ENCODE measurements around the gene RARB.

Gene RARB

GRCh38 chr3:25510797-25511196, 82.7 kb downstream of the RARB start:
- DNase-seq: no peak

DNA sequence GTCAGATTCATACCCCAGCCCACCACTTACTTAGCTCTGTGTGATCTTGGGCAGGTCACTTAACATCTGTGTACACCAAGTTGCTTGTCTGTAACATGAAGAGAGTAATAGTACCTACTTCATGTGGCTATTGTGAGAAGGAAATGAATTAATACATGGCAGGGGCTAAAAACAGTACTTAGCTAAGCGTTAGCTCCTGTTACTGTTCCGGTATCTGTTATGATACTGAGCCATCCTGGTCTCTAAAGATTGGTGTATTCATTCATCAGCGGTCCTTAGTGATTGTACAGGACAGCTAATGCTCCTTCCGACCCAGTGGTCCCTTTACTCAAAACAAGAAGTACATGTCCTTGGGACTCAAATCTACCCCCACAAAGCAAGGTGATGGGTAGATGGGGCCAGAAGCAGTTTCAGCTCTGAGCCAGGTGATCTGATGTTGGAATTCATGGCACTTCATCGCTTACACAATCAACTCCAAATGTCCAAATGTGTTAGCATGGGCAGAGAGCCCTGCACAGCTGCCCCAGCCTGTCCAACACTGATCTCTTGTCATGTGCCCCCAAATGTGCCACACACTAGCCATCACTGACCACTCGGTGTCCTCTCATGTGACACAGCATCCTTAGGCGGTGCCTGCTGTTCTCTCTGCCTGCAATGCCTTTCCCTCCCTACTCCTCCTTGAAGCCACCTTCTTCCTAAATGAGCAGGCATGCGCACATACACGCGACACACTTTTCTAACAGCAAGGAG, 84.1 kb downstream of the RARB start:
- DNase-seq: no peak

- DNase-seq: no peak
Measured at GRCh38 chr3:25513642-25514266, 85.7 kb downstream of the RARB start.

- no peak for DNase-seq
Measured at GRCh38 chr3:25515171-25515570, 87.1 kb downstream of the RARB start.

GRCh38 chr3:25520926-25521559, 93.0 kb downstream of the RARB start:
- no peak for DNase-seq

DNA sequence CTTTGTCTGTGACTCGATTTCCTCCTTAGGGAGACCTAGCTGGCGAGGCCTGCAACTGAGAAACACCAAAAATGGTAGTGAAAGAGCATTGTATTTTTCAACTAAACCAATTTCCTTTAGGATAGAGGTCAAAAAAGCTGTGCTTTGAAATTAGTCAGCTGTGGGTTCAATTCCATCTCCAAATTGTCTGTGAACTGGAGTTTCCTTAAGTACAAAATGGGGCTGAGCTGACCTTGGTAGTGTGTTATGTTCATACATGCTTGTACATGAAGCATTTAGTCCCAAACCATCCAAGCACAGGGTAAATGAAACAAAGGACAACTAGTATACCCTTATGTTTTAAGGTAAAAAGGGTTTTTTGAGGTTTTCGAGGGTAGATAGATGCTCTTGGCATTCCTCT, 99.3 kb downstream of the RARB start:
- DNase-seq: no peak

DNA sequence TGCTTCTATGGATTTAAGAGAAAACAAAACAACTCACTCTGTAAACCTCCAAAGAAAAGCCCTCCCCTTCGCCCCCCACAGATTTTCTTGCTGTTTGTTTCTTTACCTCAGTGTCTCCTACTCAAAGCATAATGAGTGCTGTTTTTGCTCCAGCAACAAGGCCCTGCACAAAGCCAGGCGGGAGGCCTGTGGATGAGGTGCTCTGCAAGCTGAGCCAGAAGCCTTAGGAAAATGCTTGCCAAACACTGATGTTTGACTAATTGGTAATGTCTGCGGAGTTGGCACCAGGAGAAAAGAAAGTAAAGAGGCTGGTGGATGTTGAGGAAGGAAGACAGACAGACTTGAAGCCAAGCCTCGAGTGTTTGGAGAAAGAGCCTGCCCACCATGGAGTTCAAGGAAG, 99.7 kb downstream of the RARB start:
- DNase-seq: no peak

DNA sequence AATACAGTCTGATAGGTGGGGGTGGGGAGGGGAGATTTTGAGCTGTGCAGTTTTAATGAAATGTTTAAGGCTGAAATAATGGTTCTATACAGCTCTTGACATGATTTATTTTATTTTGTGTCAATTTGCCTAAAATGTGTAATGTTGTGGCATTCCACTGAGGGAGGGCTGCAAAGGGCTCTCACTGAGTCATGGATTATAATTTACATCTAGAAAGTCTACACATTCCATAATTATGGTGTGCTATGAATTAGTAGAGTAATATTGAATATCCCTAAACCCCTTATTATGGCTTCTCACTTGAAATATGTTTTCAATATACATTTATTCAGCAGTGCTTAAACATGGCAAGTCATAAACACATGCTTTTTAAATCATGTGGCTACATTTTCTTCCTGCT, 103.9 kb downstream of the RARB start:
- no peak for DNase-seq

- no peak for DNase-seq
Measured at GRCh38 chr3:25532431-25533162, 104.5 kb downstream of the RARB start.

DNA sequence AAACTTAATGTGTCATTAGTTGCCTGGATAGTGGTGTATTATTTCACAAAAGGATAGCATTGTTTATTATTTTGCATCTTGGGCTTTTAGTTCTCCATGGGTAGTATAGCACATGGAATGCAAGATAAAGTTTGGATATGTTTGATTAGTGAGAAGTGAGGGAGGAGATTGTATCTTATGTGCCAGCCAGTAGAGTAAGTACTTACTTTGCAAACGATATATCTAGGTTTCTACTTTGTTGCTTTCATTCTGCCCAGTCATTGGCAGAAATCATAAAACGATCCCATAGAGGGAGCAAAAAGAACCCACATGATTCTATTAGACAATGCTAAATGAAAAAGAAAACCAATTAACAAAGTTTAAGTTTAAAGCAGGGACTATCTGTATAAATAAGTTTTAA, 105.3 kb downstream of the RARB start:
- no peak for DNase-seq

- no peak for DNase-seq
Measured at GRCh38 chr3:25534007-25534406, 105.9 kb downstream of the RARB start.

GRCh38 chr3:25536521-25537391, 108.7 kb downstream of the RARB start:
- DNase-seq: no peak

DNA sequence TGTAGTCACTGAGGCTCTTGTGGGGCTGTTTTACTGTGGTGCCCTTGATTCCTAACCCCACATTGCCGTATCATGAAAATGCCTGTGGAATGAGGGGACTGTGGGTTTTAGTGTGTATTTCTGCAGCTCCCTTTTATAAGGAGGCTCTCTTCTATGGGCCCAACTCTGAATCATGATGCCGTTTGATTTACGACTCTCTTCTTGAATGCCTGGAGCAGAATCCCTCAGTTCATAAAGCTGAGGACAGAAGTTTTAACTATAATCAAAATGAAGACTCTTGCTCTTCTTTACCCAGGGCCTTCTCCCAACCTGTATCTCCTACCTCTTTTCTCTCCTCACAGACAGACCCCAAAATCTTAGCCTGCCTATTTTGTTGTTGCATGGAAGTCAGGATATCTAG, 109.5 kb downstream of the RARB start:
- no peak for DNase-seq

GRCh38 chr3:25540273-25540672, 112.2 kb downstream of the RARB start:
- DNase-seq: no peak

DNA sequence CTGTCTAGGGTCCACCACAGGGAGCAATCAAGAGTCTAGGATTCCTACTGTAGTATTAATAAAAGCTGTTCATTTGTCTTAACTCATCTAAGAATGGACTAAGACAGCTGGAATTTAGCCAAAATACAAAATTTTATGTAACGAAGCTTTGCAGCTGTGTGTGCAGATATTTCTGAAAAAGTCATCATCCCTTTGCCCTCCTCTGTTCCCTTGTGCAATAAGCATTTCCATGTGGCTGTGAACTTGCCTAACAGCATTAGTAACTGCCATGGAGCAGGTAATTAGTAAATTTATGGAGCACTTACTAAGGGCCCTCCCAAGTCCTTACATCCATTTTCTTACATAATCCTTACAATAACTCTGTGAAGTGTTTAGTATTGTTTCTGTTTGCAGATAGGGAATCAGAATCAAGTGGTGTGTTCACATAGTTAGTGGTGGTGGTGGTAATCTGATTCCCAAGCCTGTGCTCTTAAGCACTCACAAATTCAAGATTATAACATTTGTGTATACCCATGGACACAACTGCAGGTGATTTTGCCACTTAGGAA, 114.5 kb downstream of the RARB start:
- no peak for DNase-seq

- DNase-seq: no peak
Measured at GRCh38 chr3:25547103-25547502, 119.0 kb downstream of the RARB start.

GRCh38 chr3:25547943-25548674, 120.0 kb downstream of the RARB start:
- no peak for DNase-seq

- no peak for DNase-seq
Measured at GRCh38 chr3:25548836-25549235, 120.8 kb downstream of the RARB start.

DNA sequence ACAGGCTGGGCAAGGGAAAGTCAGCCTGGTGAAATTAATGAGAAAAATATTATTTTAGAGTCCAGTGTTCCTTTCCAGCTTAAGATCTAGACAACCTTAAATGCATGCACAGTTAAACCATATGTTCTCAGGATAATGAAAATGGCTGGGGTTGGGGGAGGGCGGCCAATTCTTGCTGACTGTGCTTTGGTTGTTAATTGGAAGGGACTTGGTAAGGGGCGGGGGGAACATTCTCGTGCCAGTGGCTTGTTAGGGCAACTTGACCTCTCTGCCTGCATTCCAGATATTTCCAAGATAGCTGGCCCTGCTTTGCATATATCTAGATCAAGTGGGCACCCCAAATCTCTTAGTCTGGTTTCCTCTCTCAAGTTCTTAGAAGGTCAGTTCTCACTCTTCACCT, 124.2 kb downstream of the RARB start:
- no peak for DNase-seq

DNA sequence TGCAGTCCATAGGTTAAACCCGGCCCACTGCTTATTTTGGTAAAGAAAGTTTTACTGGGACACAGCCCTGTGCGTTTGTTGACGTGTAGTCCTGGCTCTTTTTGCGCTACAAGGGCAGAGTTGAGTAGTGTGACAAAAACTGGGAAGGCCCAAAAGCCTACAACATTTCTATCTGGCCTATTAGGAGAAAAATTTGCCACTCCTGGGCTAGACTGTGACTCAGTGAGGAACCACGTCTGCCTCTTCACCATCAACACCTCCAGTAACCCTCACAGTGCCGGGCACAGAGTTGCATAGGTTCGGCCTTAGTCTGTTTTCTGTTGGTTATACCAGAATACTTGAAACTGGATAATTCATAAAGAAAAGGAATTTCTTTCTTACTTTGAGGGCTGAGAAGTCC, 126.3 kb downstream of the RARB start:
- no peak for DNase-seq

DNA sequence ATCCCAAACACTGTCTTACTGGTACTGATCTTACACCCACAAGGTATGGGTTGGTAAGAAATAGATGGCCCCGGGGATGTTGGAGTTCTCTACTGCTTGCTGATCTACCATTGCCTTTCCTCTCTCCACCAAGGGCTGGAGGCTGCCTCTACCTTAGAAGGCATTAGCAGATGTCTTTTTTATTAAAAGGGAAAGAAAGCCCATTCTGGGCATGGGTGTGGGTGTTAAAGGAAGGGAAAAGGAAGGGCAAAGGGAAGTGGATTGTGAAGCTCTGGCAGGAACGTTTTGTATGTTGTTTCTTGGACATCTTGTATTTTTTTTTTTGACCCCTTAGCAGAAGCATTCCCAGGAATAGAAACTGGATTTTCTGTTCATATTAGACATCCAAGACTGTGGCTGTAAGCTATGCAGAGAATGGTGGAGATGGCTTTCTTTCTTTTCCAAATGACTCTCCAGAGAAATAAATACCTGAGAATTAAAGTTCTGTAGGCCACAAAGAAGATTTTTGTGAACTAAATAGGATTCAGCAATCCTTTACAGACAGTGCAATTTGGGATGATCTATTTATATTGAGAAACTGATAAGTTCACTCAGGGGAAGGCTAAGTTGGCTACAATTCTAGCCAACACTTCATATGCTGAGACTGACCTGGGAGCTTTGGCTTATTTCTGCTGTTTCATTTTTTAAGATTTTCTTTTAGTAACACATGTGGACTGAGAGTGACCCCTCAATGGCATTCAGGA, 127.8 kb downstream of the RARB start:
- no peak for DNase-seq

Data from NCI-H2081 treated with DMSO at 0.1 percent for 48 hours (cell line).